GM12864 (cell line): ENCODE data around the gene F2RL3.

ENCODE experiments used
- DNase-seq: peaks from one replicate; pipeline ENCODE4 v3.0.0-alpha.2; 2011; ENCODE audit warnings: low read depth
- H3K4me3 ChIP-seq: 2 replicates; pipeline ENCODE4 v1.5.1; 2011; ENCODE audit warnings: mild to moderate bottlenecking, low read depth, low read length, control low read depth
- TF ChIP-seq, protein P1 (sequence below): IDR thresholded peaks from 2 replicates; pipeline ENCODE4 v1.5.1; 2011; ENCODE audit warnings: low read depth, mild to moderate bottlenecking, moderate library complexity, low read length, control low read depth, inconsistent platforms; ENCODE audit errors: missing control alignments

The F2RL3 gene

DNA sequence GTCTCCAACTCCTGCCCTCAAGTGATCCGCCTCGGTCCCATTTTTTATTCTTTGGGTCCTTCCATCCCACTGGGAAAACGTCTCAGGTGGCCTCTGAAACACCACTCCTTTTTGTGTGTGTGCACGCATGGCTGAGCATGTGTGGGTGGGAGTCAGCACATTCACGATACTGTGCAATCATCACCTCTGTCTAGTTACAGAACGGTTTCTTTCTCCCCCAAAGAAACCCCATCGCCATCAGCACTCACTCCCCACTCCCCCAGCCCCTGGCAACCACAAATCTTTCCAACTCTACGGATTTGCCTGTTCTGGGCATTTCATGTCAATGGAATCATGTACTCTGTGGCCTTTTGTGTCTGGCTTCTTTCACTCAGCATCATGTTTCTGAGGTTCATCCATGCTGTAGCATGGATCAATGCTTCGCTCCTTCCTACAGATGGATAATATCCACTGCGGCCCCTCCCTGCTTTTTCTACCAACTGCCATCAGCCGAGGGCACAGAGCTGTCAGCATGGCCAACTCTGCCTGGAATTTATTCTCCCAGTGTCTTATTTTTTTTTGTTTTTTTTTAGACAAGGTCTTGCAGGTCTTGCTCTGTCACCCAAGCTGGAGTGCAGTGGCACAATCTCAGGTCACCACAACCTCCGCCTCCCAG, 9.7 kb downstream of the F2RL3 start:
- no peak overlapping the region for H3K4me3 ChIP-seq
- TF ChIP-seq, protein P1, sequence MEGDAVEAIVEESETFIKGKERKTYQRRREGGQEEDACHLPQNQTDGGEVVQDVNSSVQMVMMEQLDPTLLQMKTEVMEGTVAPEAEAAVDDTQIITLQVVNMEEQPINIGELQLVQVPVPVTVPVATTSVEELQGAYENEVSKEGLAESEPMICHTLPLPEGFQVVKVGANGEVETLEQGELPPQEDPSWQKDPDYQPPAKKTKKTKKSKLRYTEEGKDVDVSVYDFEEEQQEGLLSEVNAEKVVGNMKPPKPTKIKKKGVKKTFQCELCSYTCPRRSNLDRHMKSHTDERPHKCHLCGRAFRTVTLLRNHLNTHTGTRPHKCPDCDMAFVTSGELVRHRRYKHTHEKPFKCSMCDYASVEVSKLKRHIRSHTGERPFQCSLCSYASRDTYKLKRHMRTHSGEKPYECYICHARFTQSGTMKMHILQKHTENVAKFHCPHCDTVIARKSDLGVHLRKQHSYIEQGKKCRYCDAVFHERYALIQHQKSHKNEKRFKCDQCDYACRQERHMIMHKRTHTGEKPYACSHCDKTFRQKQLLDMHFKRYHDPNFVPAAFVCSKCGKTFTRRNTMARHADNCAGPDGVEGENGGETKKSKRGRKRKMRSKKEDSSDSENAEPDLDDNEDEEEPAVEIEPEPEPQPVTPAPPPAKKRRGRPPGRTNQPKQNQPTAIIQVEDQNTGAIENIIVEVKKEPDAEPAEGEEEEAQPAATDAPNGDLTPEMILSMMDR = no peak
- no peak for DNase-seq

DNA sequence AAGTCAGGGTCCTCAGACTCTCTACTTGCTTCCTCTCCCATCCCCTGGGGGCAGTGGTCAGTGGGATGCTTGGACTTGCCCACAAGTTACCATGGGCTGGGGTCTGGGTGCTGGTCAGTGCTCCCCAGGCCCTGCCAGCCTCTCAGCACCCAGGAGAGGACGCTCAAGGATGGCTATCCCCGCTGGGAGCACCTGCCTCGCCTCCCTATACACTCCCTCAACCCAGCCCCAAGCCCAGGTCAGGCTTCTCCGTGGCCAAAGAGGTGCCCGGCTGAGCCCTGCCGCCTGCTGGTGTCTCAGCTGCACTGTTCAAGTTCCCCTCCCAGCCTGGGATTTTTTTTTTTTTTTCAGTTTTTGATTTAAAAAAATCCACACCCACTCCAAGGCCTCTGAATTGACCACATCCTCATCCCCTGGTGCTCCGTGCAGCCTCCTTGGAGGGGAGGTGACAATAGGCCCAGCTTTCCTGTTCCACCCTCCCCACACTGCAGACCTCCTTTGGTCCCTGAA, 10.8 kb downstream of the F2RL3 start:
- DNase-seq = no peak
- no peak overlapping the region for H3K4me3 ChIP-seq
- TF ChIP-seq, protein P1 = peak; percentile 79

DNA sequence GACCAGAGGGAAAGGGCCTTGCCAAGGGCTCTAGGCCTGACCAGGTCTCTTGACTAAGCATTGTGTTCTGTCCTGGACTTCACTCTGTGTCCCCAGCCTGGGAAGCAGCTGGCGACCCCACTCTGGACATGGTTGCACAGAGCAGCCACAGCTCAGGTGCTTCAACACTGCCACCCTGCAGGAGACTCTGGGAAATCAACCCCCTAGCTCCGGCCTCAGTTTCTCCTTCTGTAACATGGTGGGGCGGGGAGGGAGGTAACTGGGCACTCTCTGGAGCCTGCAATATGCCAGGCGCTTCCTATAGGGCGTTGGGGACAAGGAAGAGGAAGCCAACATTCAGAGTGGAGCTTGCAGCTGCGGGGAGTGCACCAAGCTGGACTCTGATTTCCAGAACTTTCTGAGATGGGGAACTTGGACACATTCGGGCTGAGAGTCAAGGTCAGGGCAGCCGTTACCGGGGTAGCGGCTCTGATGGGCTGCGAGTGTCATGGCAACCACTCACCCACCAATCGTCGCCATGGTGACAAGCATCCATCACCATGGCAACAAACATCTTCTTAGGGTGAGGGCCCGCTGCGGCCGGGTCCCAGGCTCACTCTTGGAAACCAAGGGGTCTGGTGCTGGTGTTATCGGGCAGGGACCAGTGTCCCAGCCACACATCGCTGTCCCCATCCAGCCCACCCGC, 12.8 kb downstream of the F2RL3 start:
- TF ChIP-seq, protein P1 = no peak
- H3K4me3 ChIP-seq = no peak overlapping the region
- no peak for DNase-seq

DNA sequence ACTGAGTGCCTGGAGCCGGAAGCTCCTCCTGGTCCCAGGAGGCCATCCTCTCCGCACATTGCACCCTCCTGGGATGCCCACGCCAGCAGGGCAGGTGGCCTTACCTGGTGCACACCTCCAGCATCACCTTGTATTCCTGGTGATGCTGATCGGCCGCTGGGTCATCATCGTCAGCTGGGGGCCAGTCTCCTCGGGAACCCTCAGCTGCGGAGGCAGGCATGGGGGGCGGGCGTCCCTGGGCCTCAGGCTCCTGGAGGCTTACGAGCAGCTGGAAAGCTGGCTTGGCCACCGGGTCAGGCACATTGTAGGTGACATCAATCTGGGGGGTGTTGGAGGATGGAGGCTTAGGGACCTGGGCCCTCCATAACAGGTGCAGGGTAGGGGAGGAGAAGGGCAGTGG, 13.7 kb downstream of the F2RL3 start:
- TF ChIP-seq, protein P1 = no peak
- H3K4me3 ChIP-seq = no peak overlapping the region
- no peak for DNase-seq

DNA sequence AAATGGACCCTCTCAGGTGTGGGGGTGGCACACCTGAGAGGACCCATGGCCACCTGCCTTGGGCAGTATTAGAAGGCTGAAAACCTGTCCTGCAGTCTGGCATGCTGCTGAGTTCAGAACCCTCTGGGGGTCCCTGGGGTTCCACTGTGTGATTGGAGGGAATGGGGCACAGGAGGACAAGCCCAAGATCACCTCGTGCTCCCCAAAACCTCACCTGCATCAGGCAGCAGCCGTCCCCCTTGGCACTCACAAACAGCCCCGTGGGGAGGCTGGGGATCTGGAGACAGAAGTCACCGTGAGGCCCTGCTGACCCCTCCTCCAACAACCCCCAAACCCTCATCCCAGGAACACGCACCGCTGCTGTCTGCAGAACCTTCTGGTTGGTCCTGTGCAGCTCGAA, 14.5 kb downstream of the F2RL3 start:
- DNase-seq = no peak
- TF ChIP-seq, protein P1 = no peak
- no peak overlapping the region for H3K4me3 ChIP-seq

DNA sequence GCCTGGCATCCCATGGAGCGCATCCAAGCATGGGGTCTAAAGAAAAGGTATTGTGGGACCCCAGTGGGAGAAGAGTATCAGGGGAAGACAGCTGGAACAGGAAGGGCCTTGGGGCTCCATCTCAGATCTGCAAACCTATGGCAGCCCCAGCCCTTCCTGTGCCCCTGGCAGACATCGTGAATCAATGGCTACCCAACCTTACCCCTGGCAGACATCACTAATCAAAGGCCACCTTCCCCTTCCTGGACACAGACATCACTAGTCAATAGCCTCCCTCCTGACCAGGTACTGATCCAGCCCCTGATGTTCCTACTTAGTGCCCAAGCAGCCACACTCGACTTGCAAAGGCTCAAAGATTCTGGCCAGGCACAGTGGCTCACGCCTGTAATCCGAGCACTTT, 15.8 kb downstream of the F2RL3 start:
- TF ChIP-seq, protein P1 = no peak
- no peak overlapping the region for H3K4me3 ChIP-seq
- DNase-seq = no peak

DNA sequence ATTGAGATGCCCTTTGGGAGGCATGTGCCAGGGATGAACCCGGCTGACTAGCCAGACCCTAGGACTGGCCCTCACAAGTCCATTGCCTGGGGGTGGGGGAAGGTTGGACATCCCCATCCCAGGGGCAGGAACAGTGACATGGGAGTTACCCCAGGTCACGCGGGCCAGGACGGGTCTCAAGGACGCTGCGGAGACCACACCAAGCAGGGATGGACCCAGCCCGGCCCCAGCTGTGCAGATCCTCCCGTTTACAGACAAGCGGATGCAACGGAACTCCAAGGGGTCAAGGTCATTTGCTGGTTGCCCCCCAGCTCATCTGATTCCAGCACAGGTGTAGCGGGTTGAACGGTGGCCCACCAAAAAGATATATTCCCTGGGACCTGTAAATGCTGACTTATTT, 20.0 kb downstream of the F2RL3 start:
- H3K4me3 ChIP-seq = no peak overlapping the region
- TF ChIP-seq, protein P1 = no peak
- DNase-seq = no peak
